SJCRH30 (cell line): ENCODE measurements around the gene USP20. TPM values are rescaled to one million over a fixed set of nuclear protein-coding genes. Genes with fewer than 3 reads are reported as not detected.
A peak's percentile ranks its signal among the peaks of the same experiment; 100 is the strongest.

Source experiments
- DNase-seq, 2 experiments: peaks; one replicate each; pipeline ENCODE4 v3.0.0-alpha.2; 2015 to 2020
- H3K27ac ChIP-seq: fragments of 250-450 bp; sonication (Bioruptor Pico); 2 replicates; pipeline ENCODE4 v1.5.1; 2020; ENCODE audit warnings: mild to moderate bottlenecking, moderate library complexity
- H3K27me3 ChIP-seq: fragments of 250-450 bp; sonication (Bioruptor Pico); 2 replicates; pipeline ENCODE4 v1.5.1; 2020; ENCODE audit warnings: mild to moderate bottlenecking, moderate library complexity
- H3K36me3 ChIP-seq: fragments of 250-450 bp; sonication (Bioruptor Pico); 2 replicates; pipeline ENCODE4 v1.5.1; 2020; ENCODE audit warnings: mild to moderate bottlenecking, moderate library complexity
- H3K4me1 ChIP-seq: fragments of 250-450 bp; sonication (Bioruptor Pico); 2 replicates; pipeline ENCODE4 v1.5.1; 2020; ENCODE audit warnings: mild to moderate bottlenecking, moderate library complexity
- H3K4me3 ChIP-seq: fragments of 250-450 bp; sonication (Bioruptor Pico); 2 replicates; pipeline ENCODE4 v1.5.1; 2020; ENCODE audit warnings: mild to moderate bottlenecking, moderate library complexity
- H3K9me3 ChIP-seq: fragments of 250-450 bp; sonication (Bioruptor Pico); replicated peaks from 2 replicates; pipeline ENCODE4 v1.5.1; 2020; ENCODE audit warnings: mild to moderate bottlenecking, moderate library complexity
- total RNA-seq: library from RNA; depleted of rRNA; stranded (reverse); fragments of >200 nt; shearing (Covaris generic); gene quantifications from 2 replicates; pipeline ENCODE4 v1.2.3, GENCODE V29; 2014; rRNA removed

USP20 gene
- total RNA-seq, 1 experiment from 2014 or later: 17.0 TPM

DNA sequence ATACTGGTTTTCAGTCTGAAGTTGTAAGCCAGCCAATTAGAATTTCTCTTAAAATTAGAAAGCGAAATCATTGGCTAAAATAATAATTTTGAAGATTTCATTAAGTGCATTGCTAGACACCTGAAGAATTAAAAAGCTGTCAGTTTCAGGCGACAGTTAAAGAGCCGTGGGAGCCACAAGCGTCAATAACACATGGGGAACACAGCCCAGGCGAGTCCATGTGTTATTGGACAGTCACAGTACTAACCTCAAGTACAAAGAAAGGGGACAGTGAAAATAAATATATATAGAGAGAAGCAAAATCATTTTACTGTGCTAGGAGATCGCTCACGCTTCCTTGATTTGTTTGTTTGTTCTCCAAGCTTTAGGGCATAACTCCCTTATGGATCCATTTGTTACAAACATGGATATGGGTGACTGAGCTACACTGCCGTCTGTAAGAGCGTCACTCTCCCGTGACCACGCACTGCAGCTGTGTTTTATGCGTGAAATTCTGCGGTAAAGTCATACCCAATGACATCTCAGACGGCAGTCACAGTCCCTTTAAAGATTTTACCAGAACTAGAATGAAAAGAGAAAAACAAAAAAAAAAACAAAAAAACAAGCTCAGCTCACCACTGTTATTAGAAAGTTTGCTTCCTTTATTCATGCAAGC is 83.2 kb downstream of the USP20 start:
- Histone ChIP-seq H3K27me3 (no peaks in the 10 kb centered on the region), H3K27ac (peak overlapping the region; percentile 69), H3K9me3 (no peaks in the 10 kb centered on the region), H3K4me1 (peaks cover 17% of the 10 kb centered on the region), H3K36me3 (no peaks in the 10 kb centered on the region; the same call in 1 of the 2 replicates), H3K4me3 (no peak overlapping the region)
- DNase-seq: peak; percentile 45 to 71

DNA sequence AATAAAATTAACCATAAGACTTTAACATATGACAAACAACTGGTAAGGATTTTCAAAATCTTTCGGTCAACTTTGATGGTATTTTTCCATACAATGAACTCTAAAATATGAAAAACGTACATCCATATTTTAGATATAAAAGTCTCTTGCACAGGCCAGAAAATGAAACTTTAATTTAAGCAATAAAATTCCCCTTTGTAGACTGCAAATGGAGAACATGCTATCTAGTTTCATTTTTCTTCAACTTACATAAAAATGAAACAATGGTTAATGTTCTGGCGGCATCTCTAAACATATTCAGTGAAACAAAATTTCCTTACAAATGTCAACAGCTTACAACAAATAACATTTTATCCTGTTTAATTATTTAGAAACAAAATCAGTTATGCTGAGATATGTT is 84.0 kb downstream of the USP20 start:
- no peak for DNase-seq
- Histone ChIP-seq H3K4me1 (peaks cover 17% of the 10 kb centered on the region), H3K4me3 (no peak overlapping the region), H3K27me3 (no peaks in the 10 kb centered on the region), H3K9me3 (no peaks in the 10 kb centered on the region), H3K27ac (peak overlapping the region; percentile 69), H3K36me3 (peaks cover 3% of the 10 kb centered on the region; the same call in 1 of the 2 replicates)

DNA sequence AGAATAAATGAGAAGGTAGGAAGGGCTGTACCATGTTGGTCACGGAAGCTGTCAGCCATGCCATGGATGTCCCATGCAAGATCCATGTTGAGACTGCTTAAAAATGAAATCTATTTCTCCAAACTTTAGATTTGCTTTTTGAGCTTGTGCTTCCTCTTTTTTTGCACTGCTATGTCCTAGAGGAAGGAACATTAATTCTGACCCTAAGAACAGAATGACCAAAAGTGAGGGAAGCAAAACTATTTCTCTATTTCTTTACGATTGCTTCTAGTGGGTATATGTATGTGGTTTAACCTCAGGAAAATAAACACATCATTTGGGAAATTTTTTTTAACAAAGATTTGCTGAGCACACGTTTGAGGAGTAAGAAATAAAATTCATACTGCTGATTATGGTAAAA is 84.6 kb downstream of the USP20 start:
- Histone ChIP-seq H3K9me3 (no peaks in the 10 kb centered on the region), H3K36me3 (peaks cover 4% of the 10 kb centered on the region; the same call in 1 of the 2 replicates), H3K4me3 (no peak overlapping the region), H3K4me1 (peaks cover 15% of the 10 kb centered on the region), H3K27ac (no peak overlapping the region), H3K27me3 (no peaks in the 10 kb centered on the region)
- no peak for DNase-seq

DNA sequence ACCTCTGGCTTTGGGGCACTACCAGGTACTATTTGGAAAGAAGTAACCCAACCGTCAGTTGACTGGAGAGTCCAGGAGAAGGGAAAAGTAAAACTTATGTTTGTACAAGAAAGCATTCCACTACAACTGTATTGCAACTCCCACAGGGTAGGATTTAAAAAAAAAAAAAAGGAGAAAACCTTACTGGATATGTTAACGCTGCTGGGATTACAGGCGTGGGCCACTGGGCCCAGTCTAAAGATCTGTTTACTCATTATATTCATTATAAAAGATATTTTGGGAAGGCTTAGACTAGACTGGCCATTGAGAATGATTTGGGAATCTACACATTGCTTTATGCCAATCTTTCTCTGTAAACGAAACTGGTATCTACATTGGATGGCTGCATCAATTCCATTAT is 86.6 kb downstream of the USP20 start:
- peaks cover 14% of the 10 kb centered on the region for H3K36me3 ChIP-seq
- no peaks in the 10 kb centered on the region for H3K27me3 ChIP-seq
- H3K9me3 ChIP-seq: no peaks in the 10 kb centered on the region
- H3K27ac ChIP-seq: no peak overlapping the region
- H3K4me1 ChIP-seq: peaks cover 13% of the 10 kb centered on the region
- no peak overlapping the region for H3K4me3 ChIP-seq
- no peak for DNase-seq

DNA sequence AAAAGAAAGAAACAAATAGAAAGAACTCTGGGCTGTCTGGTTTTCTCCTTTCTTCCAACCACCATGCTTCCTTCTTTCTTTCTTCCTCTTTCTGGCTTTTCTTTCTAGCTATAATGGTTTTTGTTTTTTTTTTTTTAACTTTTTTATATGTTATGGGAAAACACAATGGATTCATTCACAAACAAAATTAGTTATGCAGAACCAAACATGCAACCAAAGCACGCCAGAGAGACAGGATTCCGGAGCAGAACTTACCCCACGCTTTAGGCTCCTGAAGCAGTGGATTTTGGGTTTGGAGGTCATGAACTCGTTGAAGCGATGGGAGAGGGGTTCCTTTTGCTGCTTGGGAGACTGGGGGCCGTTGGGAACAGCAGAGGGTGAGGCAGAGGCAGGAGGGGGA is 88.3 kb downstream of the USP20 start:
- peaks cover 16% of the 10 kb centered on the region for H3K36me3 ChIP-seq
- no peak overlapping the region for H3K4me3 ChIP-seq
- H3K27ac ChIP-seq: no peak overlapping the region
- no peaks in the 10 kb centered on the region for H3K27me3 ChIP-seq
- DNase-seq: no peak
- no peaks in the 10 kb centered on the region for H3K9me3 ChIP-seq
- peaks cover 4% of the 10 kb centered on the region for H3K4me1 ChIP-seq

DNA sequence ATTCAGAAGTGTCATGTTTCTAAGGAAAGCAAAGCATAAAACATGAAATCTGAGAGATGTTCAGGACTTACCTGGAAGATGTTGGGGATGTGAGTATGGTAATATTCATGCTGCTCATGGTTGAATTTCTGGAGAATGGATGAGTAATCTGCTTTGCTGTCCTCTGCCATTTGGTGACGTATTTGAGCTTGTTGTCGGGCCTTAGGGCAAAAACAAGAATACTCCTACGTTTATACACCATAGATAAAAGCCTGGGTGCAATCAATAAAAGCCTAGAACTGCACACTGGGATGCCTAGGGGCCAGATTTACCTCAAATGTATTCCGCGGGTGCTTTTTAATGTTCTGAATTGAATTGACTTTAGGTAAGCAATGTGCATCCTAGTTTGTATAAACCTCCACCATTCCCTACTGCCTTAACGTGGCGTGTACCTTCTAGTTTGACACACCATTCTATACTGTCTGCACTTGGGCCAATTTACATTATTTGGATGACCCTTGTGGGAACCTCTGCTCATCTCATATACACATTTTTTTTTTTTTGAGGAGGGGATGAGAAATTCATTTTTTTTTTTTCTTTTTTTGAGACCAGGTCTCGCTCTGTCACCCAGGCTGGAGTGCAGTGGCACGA is 94.4 kb downstream of the USP20 start:
- Histone ChIP-seq H3K36me3 (peaks cover 12% of the 10 kb centered on the region), H3K9me3 (no peaks in the 10 kb centered on the region), H3K4me1 (peaks cover 24% of the 10 kb centered on the region), H3K4me3 (no peak overlapping the region), H3K27ac (no peak overlapping the region), H3K27me3 (no peaks in the 10 kb centered on the region)
- no peak for DNase-seq

DNA sequence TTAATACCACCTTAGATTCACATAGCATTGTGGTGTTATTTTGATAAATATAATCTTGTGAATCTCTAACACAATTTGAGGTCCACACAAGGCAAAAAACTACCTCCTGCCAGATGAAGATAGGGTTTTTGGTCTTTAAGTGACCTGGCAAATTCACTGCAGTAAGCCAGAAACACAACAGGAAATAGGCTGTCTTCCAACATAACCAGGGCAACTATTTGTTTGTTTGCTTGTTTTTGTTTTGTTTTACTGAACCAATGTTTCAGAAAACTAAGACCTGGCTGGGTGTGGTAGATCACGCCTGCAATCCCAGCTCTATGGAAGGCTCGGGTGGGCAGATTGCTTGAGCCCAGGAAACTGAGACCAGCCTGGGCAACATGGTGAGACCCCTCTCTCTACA is 95.5 kb downstream of the USP20 start:
- peaks cover 26% of the 10 kb centered on the region for H3K4me1 ChIP-seq
- H3K9me3 ChIP-seq: no peaks in the 10 kb centered on the region
- no peak overlapping the region for H3K4me3 ChIP-seq
- no peak overlapping the region for H3K27ac ChIP-seq
- no peaks in the 10 kb centered on the region for H3K27me3 ChIP-seq
- no peak for DNase-seq
- H3K36me3 ChIP-seq: peaks cover 10% of the 10 kb centered on the region

Other genes starting within 250 kb of the USP20 start
- gene C9orf50, start 214.4 kb upstream of the USP20 start, total RNA-seq: not detected in 2 replicates
- 47.8 and 48.5 TPM in 2 replicates for gene NTMT1, start 209.3 kb upstream of the USP20 start, total RNA-seq
- 23.0 and 23.4 TPM in 2 replicates for gene ASB6, start 193.3 kb upstream of the USP20 start, total RNA-seq
- 0.18 and 0.20 TPM in 2 replicates for gene PRRX2, start 169.8 kb upstream of the USP20 start, total RNA-seq
- 0.76 and 0.91 TPM in 2 replicates for gene PTGES, start 82.4 kb upstream of the USP20 start, total RNA-seq
- 21.8 and 22.0 TPM in 2 replicates for gene TOR1B, start 32.3 kb upstream of the USP20 start, total RNA-seq
- gene TOR1A, start 11.3 kb upstream of the USP20 start, total RNA-seq: 44.7 and 45.6 TPM in 2 replicates
- 74.1 and 76.0 TPM in 2 replicates for gene C9orf78, start 183 bp upstream of the USP20 start, total RNA-seq
- 46.3 and 56.9 TPM in 2 replicates for gene FNBP1, start 207.7 kb downstream of the USP20 start, total RNA-seq
- gene GPR107, start 218.4 kb downstream of the USP20 start, total RNA-seq: 33.2 and 35.2 TPM in 2 replicates